Neural crest cell (in vitro differentiated cells): ENCODE measurements around the gene PFKFB3. TPM values are rescaled to one million over a fixed set of nuclear protein-coding genes. Genes with fewer than 3 reads are reported as not detected.

Source experiments
- DNase-seq: peaks from one replicate; pipeline ENCODE4 v3.0.0; 2021; ENCODE audit warnings: low read depth, mixed read lengths, low spot score
- H3K27ac Mint-ChIP-seq: one replicate; pipeline ENCODE4 v1.8.0; 2021; ENCODE audit warnings: mild to moderate bottlenecking, mixed read lengths; ENCODE audit not compliant: unreplicated experiment
- H3K27me3 Mint-ChIP-seq: 2 replicates; pipeline ENCODE4 v1.8.0; 2021; ENCODE audit warnings: low read depth, mild to moderate bottlenecking, mixed read lengths
- H3K36me3 Mint-ChIP-seq: 2 replicates; pipeline ENCODE4 v1.8.0; 2021; ENCODE audit warnings: low read depth, mild to moderate bottlenecking, mixed read lengths
- H3K4me1 Mint-ChIP-seq: 2 replicates; pipeline ENCODE4 v1.8.0; 2021; ENCODE audit warnings: mixed read lengths
- H3K4me3 Mint-ChIP-seq: one replicate; pipeline ENCODE4 v1.8.0; 2021; ENCODE audit warnings: mild to moderate bottlenecking, mixed read lengths
- H3K9me3 Mint-ChIP-seq: 2 replicates; pipeline ENCODE4 v1.8.0; 2021; ENCODE audit warnings: mixed read lengths
- total RNA-seq: library from RNA; stranded (reverse); gene quantifications from 2 replicates; pipeline ENCODE4 v1.2.1, GENCODE V29; 2021
- TF ChIP-seq, protein P1 (sequence below): fragments of 200-600 bp; sonication (generic); conservative IDR thresholded peaks from 2 replicates; pipeline ENCODE4 v1.5.0; 2021; ENCODE audit warnings: antibody characterized with exemption, mild to moderate bottlenecking

Gene PFKFB3
- total RNA-seq, 1 donor from 2014 or later = 36.7 TPM

- H3K4me1 Mint-ChIP-seq = peaks cover 16% of the 10 kb centered on the region
- no peak overlapping the region for H3K4me3 Mint-ChIP-seq
- TF ChIP-seq, protein P1, sequence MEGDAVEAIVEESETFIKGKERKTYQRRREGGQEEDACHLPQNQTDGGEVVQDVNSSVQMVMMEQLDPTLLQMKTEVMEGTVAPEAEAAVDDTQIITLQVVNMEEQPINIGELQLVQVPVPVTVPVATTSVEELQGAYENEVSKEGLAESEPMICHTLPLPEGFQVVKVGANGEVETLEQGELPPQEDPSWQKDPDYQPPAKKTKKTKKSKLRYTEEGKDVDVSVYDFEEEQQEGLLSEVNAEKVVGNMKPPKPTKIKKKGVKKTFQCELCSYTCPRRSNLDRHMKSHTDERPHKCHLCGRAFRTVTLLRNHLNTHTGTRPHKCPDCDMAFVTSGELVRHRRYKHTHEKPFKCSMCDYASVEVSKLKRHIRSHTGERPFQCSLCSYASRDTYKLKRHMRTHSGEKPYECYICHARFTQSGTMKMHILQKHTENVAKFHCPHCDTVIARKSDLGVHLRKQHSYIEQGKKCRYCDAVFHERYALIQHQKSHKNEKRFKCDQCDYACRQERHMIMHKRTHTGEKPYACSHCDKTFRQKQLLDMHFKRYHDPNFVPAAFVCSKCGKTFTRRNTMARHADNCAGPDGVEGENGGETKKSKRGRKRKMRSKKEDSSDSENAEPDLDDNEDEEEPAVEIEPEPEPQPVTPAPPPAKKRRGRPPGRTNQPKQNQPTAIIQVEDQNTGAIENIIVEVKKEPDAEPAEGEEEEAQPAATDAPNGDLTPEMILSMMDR = no peak
- H3K27ac Mint-ChIP-seq = no peak overlapping the region
- no peak for DNase-seq
- H3K9me3 Mint-ChIP-seq = no peaks in the 10 kb centered on the region
- no peaks in the 10 kb centered on the region for H3K27me3 Mint-ChIP-seq
- H3K36me3 Mint-ChIP-seq = peaks cover 15% of the 10 kb centered on the region
Observed at GRCh38 chr10:6215241-6215640, 12.5 kb downstream of the PFKFB3 start.

GRCh38 chr10:6215683-6216484 lies 13.2 kb downstream of the PFKFB3 start:
- Mint-ChIP-seq H3K9me3 (no peaks in the 10 kb centered on the region), H3K27ac (no peak overlapping the region), H3K4me1 (peaks cover 15% of the 10 kb centered on the region), H3K36me3 (peaks cover 17% of the 10 kb centered on the region), H3K4me3 (no peak overlapping the region), H3K27me3 (no peaks in the 10 kb centered on the region)
- TF ChIP-seq, protein P1 = no peak
- no peak for DNase-seq

DNA sequence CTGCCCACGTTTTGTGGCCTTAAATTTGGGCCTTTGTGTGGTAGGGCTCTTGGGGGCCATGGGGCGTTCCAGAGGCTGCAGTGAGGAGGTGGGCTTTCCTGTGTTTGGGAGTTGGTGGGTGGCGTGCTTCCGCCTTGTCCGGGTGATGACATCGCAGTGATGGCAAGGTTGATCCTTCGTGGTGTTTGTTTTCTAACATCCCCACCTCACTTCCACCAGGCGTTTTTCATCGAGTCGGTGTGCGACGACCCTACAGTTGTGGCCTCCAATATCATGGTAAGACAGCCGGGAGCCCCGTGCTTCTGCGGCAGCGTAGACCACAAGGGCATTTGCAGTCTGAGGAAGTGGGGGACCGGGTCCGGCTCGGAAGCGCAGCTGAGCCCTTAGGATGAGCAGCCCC lies 14.2 kb downstream of the PFKFB3 start:
- Mint-ChIP-seq H3K27me3 (no peaks in the 10 kb centered on the region), H3K4me1 (peaks cover 4% of the 10 kb centered on the region), H3K9me3 (no peaks in the 10 kb centered on the region), H3K27ac (no peak overlapping the region), H3K4me3 (no peak overlapping the region), H3K36me3 (peaks cover 19% of the 10 kb centered on the region)
- TF ChIP-seq, protein P1 = no peak
- no peak for DNase-seq

DNA sequence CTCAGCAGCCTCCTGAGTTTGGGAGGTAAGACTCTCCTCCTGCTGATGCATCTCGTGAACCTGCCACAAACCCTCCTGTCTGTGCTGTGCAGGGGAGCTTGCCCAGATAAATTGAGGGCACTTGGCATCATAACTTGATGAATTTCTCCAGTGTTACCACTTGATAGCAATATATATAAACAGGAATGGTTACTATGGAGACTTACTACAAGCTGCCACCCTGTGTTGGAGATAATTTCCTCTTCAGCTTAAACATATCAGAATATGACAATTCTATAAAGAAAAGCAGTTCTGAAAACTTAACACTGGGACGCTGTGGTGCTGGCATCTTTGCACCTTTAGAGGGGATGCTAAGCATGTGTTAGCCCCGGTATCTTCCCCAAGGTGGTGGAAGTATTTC lies 14.9 kb downstream of the PFKFB3 start:
- TF ChIP-seq, protein P1 = no peak
- Mint-ChIP-seq H3K27ac (no peak overlapping the region), H3K4me3 (no peak overlapping the region), H3K36me3 (peaks cover 19% of the 10 kb centered on the region), H3K9me3 (no peaks in the 10 kb centered on the region), H3K27me3 (no peaks in the 10 kb centered on the region), H3K4me1 (no peaks in the 10 kb centered on the region)
- DNase-seq = no peak

DNA sequence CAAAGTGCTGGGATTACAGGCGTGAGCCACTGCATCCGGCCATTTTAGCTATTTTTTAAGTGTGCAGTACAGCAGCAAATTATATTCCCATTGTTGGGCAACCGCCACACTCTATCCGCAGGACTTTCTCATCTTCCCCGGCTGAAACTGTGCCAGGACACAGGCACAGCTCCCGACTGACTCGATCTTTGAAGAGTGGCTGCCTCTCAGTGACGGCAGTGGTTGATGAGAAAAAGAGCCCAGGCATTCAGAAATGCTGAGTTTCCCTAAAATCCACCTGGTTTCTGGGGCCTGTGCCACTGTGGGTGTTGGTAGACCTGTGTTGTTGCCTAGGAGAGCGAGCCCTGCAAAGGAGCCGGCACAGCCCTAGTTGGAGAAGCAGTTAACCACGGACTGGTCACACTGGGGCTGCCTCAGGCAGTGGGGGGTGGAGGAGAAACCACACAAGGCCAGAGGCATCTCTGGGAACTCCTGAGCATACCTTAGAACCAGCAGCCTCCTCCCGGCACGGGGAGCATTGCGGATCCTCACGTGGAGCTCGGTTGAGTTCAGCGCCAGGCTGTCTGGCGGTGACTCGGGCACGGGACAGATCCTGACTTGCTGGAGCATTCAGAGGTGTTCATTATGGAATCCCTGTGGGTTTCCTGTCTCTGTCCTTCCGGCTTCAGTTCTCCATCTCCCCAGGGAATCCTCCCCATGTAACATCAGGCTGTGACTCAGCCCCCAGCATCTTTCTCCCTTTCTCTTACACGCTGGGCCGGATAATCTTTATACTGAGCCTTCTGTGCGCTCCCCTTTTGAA lies 16.2 kb downstream of the PFKFB3 start:
- DNase-seq = no peak
- TF ChIP-seq, protein P1 = no peak
- Mint-ChIP-seq H3K27me3 (no peaks in the 10 kb centered on the region), H3K4me3 (no peak overlapping the region), H3K27ac (no peak overlapping the region), H3K4me1 (no peaks in the 10 kb centered on the region), H3K36me3 (peaks cover 15% of the 10 kb centered on the region), H3K9me3 (no peaks in the 10 kb centered on the region)
